ENCODE data around the gene GATB.

GATB gene

DNA sequence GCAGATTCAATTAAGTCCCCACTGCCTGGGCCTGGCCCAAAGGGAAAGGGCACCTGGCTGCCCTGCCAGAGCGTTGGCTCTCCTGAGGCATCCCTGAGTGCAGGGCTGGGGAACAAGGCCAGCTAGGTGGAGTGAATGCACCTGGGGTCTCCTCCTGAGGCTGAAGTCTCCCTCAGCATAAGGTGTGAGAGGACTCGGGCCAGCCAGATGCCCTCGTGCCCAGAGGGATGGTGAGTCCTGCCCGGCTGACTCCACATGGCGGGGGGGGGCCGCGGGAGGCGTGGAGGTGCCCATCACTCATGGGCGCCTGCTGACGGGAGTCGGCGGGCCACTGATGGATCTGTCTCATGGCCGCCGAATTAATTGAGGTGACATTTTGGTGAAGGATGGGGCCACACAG, 87.8 kb downstream of the GATB start:
- DNase-seq, result no peak

DNA sequence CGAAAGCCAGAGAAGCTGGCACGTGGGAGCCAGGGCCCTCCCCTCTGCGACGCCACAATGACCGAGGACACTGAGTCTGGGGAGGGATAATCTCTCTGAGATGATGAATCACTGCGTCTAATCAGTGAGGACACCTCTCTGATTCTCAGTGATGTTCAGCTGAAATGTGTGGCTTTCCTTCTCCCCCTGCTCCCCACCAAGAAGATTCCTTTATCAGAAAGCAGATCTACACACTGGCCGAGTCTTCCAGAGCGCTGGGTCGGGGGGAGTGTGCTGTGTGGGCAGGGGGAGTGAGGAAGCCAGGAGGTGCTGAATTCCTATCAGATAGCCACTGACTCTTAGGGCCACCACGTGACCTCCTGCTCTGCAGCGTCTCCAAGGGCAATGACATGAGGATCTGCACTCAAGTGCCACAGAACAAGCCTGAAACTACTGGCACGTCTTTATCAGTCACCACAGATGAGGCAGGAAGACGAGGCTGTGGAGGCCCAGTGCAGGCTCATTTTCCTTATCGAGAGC, 89.2 kb downstream of the GATB start:
- DNase-seq, result no peak

DNA sequence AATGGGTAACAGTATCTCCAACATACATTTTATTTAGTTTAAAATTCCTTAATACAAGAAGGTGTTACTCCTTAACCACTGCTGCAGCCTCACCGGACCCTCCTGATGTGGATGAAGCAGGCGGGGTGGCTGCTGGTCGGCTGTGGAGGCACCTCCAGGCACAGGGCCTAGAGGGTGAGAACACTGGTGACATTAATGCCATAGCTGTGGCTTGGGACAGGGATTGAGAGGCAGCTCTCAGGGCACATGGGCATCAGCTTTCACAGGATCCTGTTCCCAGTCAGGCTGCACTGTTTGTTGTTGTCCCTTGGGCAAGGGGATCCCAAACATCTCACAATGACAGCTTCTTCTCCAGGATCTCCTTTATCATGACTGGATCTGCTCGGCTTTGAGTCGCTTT, 90.0 kb downstream of the GATB start:
- no peak for DNase-seq

DNA sequence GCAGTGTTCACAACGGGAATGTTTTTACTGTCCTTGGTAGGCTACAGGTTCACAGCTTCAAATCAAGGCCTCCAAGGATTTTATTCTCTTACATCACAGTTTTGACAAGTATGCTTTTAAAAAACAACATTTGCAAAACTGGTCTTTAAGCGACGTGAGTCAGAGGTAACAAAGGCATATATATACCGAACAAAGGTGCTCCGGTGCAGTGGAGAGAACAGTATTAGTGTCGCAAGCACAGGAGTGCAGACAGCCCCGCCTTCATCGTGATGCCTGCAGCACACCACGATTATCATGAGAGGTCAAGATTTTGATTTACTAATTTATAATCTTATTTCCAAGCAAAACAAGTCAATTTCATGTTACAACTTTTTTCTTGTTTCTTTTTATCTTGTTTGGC, 90.8 kb downstream of the GATB start:
- DNase-seq, result no peak

- no peak for DNase-seq
These were observed 92.0 kb downstream of the GATB start for GRCh38 chr4:151668689-151669402.

GRCh38 chr4:151667666-151668065, 93.1 kb downstream of the GATB start:
- DNase-seq, result no peak

- no peak for DNase-seq
These were observed 93.8 kb downstream of the GATB start for GRCh38 chr4:151667048-151667447.

- DNase-seq, result no peak
These were observed 94.3 kb downstream of the GATB start for GRCh38 chr4:151666501-151666900.

- DNase-seq, result no peak
These were observed 95.1 kb downstream of the GATB start for GRCh38 chr4:151665785-151666127.

DNA sequence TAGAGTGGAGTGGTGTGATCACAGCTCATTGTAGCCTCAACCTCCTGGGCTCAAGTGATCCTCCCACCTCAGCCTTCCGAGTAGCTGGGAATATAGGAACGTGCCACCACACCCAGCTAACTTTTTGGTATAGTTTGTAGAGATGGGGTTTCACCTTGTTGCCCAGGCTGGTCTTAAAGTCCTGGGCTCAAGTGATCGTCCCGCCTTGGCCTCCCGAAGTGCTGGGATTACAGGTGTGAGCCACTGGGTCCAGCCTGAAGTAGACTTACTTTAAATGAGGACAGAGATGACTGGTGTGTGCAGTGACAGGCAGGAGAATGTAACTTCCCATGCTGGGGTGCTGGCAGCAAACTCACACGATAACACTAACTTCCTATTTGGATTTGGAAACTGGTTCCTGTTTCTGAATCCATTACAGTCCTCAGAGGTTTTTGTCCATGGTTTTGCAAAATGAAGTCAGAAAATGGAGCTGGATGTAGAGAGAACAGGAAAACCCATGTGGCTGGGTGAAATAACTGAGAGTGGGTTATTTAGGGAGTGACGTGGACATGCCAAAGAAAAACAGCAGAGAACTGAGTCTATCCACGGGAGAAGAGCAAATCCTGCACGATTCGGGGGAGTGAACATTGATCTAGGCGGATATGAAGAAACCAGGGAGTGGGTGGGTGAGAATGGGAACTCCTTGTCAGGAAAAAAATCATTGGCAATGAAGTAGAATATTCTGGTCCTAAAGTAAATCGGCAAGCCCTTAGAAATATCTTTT, 95.6 kb downstream of the GATB start:
- DNase-seq, result peak; percentile 25 to 42

DNA sequence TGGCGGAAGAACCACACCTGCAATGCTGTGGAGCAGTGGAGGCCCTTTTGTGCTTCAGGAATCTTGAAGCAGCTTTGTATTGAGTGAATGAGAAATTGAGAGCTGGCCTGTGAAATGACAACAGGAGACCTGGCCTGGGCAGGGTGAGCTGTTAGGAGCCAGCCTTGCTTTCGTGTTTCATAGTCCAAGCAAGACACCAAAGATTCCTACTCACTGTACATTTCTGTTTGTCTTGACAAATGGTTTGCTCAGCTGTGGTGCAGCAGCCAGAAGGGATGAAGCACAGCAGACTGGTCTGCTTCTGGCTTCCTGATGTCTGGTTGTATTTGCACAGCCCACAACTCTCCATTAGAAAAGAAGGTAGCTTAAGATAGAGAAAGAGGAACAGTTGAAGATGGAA, 96.5 kb downstream of the GATB start:
- DNase-seq, result peak in 1 of 2 experiments; percentile 1

- DNase-seq, result no peak
These were observed 97.7 kb downstream of the GATB start for GRCh38 chr4:151663109-151663508.

GRCh38 chr4:151661873-151662272, 98.9 kb downstream of the GATB start:
- no peak for DNase-seq

GRCh38 chr4:151660676-151661075, 100.1 kb downstream of the GATB start:
- no peak for DNase-seq

- DNase-seq, result no peak
These were observed 101.0 kb downstream of the GATB start for GRCh38 chr4:151659601-151660364.

- DNase-seq, result no peak
These were observed 101.7 kb downstream of the GATB start for GRCh38 chr4:151658959-151659600.

GRCh38 chr4:151657896-151658295, 102.9 kb downstream of the GATB start:
- DNase-seq, result no peak

DNA sequence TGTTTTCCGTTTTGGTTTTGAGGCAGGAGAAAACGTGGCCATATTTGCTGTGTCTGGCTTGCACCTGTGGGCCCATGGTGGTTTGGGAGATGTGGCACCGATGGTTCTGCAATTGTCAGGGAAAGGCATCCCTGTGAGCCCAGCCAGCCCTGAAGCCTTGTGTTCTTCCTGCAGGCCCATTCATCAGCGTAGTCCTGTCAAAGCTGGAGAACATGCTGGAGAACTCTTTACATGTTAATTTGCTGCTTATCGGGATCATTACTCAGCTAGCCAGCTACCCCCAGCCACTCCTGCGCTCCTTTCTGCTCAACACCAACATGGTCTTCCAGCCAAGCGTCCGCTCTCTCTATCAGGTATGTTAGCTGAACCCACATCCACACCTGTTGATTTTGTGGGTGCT, 104.7 kb downstream of the GATB start:
- no peak for DNase-seq

GRCh38 chr4:151653548-151653918, 107.3 kb downstream of the GATB start:
- DNase-seq, result no peak

GRCh38 chr4:151652841-151653547, 107.8 kb downstream of the GATB start:
- DNase-seq, result no peak

- DNase-seq, result no peak
These were observed 109.3 kb downstream of the GATB start for GRCh38 chr4:151651496-151651895.

DNA sequence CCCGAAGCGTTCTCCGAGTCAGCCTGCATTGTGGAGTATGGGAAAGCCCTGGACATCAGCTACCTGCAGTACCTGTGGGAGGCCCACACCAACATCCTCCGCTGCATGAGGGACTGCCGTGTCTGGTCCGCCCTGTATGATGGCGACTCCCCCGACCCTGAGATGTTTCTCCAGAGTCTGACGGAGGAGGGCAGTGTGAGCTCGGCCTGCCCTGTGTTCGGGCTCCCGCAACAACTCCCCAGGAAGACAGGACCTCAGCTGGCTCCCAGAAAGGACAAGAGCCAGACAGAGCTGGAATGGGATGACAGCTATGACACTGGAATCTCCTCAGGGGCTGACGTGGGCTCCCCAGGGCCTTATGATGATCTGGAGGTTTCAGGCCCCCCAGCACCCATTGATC, 111.3 kb downstream of the GATB start:
- no peak for DNase-seq

- DNase-seq, result peak in 1 of 2 experiments; percentile 2
These were observed 114.5 kb downstream of the GATB start for GRCh38 chr4:151646322-151646721.

Measured in Kasumi-1 (cell line).